Gastroesophageal sphincter (tissue), 3 donors: ENCODE results near the gene SLC4A4.

ENCODE experiments used
- CTCF ChIP-seq, 4 experiments: fragments of 200-600 bp in 2 of 4; fragments of 450-650 bp in 2 of 4; sonication (generic) in 1 of 4; IDR thresholded peaks; one replicate each; pipeline ENCODE4 v1.5.1; 2017 to 2019; ENCODE audit warnings: antibody characterized with exemption in 4 of 4, mild to moderate bottlenecking in 2 of 4, moderate library complexity in 2 of 4
- POLR2A ChIP-seq, 2 donors: fragments of 450-650 bp; IDR thresholded peaks; one replicate each; pipeline ENCODE4 v1.6.1; 2017; ENCODE audit warnings: antibody characterized with exemption in 2 of 2, mild to moderate bottlenecking in 2 of 2, moderate library complexity in 1 of 2

- TF ChIP-seq CTCF (IDR thresholded peaks at IDR 0.05) (no peak), POLR2A (IDR thresholded peaks at IDR 0.05) (no peak)
These were observed 111.1 kb downstream of the SLC4A4 start for GRCh38 chr4:71449878-71450277.
